Stimulated activated CD8-positive, alpha-beta memory T cell treated with anti-CD3 and anti-CD28 coated beads, Interleukin-15, amount 100 ng/mL, for 4 hours (primary cell): ENCODE data around the gene OR2A12.
"Not testable (repeated sequence)": the region's sequence is repeated elsewhere in the genome, so short reads cannot be mapped to it uniquely, and the experiment has no call there.

Experiments
- DNase-seq, 2 donors: peaks; one replicate each; pipeline ENCODE4 v3.0.0-alpha.2; 2020; ENCODE audit warnings: low read depth in 2 of 2

Gene OR2A12

DNA sequence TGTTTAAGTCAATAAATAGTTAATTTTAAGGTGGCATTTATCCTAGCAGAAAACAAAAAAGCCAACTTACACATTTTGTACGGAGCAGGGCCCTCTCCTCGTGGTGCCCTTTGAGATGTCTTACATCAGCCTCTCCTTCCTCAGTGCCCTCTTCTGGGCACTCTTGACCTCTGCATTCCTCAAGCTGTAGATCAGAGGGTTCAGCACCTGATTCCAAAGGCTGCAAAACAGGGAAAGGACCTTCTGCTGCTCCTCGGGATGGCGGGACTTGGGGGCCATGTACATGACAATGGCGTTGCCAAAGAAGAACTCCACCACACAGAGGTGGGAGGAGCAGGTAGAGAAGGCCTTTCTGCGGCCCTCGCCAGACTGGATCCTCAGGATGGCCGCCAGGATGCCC is 32.3 kb downstream of the OR2A12 start:
- DNase-seq: no peak

DNA sequence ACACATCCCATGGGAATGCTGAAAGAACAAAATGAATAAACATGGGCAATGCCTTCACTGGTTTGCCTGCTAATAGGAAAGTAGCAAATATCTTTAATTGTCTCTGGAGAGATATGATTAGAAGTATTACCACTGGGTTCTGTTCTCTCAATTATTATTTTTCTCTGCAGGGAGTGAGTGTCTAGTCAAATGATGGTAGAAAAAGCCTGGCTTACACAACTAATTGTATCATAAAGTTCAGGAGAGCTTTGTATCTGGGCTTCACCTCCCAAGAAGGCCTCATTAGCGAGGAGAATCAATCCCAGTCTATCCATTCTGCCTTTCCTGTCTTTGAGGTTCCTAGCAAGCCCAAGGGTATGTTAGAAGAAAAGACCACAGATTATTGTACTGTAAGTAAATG is 36.8 kb downstream of the OR2A12 start, which contains the start of gene OR2A14:
TSS of gene OR2A14 (plus strand) at position 301 of the 400 bp plus-strand sequence. CDS start 5,937 bp downstream, outside the sequence.
- no peak for DNase-seq

GRCh38 chr7:144127714-144128334 is 41.7 kb downstream of the OR2A12 start:
- peak; percentile 46 to 73 for DNase-seq

- DNase-seq: not testable (repeated sequence)
These were observed 43.5 kb downstream of the OR2A12 start for GRCh38 chr7:144129601-144130000.

- no peak for DNase-seq
These were observed 44.7 kb downstream of the OR2A12 start for GRCh38 chr7:144130730-144131129.

DNA sequence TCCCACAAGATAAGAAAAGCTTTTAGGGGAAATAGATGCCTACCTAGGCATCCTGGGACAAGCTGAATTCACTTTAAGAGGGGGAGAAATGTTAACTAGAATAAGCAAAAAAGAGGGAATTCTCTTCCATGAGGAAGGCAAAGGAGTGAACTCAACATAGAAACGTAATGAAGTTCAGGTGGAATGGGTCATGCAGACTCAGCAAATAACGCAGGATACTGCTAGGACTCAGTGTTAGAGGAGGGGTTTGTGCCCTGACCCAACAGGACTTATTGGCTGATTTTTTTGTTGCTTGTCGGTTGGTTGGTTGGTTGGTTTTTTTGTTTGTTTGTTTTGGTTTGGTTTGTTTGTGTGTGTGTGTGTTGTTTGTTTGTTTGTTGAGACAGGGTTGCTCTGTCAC is 46.2 kb downstream of the OR2A12 start:
- no peak for DNase-seq

- DNase-seq: no peak
These were observed 47.2 kb downstream of the OR2A12 start for GRCh38 chr7:144133307-144133706.

DNA sequence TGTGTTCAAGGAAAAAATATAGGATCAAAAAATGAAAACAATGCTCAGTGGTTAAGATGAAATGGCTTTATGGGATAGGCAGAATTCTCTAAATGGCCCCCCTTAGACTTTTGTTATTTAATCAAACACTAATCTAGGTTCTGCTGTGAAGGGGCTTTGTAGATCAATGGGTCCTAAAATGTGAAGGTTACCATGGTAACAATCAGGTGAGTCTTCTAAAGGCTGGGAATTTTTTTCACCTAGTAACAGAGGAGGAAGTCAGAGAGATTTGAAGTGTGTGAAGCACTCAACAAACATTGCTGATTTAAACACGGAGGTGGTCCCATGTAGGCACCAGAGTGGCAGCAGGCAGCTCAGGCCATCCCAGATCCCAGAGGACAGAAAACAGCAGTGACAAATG is 48.0 kb downstream of the OR2A12 start:
- no peak for DNase-seq

DNA sequence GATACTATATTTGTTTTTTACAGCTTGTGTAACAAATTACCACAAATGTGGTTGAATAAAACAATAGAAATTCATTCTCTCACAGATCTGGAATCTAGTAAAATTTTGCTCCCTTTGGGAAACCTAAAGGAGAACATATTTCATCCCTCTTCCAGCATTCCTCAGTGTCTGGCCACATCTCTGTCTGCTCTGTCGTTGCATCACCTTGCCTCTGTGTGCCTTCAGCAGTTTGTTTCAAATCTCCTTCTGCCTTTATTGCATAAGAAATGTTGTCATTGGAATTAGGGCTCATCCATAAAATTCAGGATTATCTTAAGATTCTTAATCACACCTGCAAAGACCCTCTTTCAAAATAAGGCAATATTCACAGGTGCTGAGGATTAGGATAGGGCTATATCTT is 51.4 kb downstream of the OR2A12 start:
- no peak for DNase-seq

- DNase-seq: no peak
These were observed 56.1 kb downstream of the OR2A12 start for GRCh38 chr7:144142187-144142586.

DNA sequence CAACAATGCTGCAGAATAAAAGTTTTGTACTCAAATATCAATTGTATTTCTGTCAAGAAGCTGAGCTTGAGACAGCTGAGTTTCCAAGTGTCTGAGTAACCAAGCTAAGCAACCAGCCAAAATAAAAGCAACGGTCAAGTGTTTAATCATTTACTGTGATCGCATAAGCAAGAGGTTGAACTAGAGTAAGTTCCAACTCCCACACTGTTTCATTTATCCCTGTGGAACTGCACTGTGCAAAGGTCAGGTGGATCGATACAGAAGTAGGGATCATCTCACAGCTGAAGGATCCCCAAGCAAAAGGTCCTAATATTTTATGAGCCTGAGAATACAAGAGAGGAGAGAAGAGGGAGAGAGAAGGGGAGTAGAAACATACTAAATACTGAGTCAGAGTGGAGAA is 58.3 kb downstream of the OR2A12 start:
- no peak for DNase-seq

DNA sequence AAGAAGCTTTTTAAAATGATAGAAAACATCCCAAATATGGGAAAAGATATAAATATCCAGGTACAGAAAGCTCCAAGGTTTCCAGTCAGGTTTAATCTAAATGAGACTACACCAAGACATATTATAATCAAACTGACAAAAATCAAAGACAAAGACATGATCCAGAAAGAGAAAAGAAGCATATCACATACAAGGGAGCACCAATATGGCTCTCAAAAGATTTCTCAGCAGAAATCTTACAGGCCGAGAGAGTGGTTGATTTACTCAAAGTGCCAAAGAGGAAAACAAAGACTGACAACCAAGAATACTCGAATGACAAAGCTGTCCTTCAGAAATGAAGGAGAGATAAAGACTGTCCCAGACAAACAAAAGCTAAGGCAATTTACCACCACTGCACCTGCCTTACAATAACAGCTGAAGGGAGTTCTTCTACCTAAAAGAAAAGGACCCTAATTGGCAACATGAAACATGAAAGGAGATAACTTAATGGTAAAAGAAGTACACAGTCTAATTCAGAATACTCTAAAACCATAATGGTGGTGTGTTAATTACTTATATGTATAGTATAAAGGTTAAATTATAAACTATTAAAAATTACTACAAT is 62.2 kb downstream of the OR2A12 start:
- DNase-seq: no peak
